Upper lobe of left lung (tissue), 6 donors: ENCODE results near the gene SLC6A3. TPM values are rescaled to one million over a fixed set of nuclear protein-coding genes. Genes with fewer than 3 reads are reported as not detected.

Source experiments
- ATAC-seq, 2 donors: fragments of 200-7000 bp; cut with Tn5 transposase; one replicate each; pipeline ENCODE4 v1.9.1; 2022; ENCODE audit warnings: mild to moderate bottlenecking in 2 of 2, moderate library complexity in 2 of 2; ENCODE audit not compliant: low FRiP score in 2 of 2
- DNase-seq, 2 donors: peaks; one replicate each; pipeline ENCODE4 v3.0.0-alpha.2; 2019 to 2020
- H3K27ac ChIP-seq, 4 donors: fragments of 200-600 bp; sonication (generic); one replicate each; pipeline ENCODE4 v1.5.1; 2016 to 2019
- H3K27me3 ChIP-seq, 4 donors: fragments of 200-600 bp; sonication (generic); one replicate each; pipeline ENCODE4 v1.5.1; 2017 to 2019
- H3K36me3 ChIP-seq, 4 donors: fragments of 200-600 bp; sonication (generic); one replicate each; pipeline ENCODE4 v1.5.1; 2016 to 2019
- H3K4me1 ChIP-seq, 4 donors: fragments of 200-600 bp; sonication (generic); one replicate each; pipeline ENCODE4 v1.5.1; 2018 to 2019
- H3K4me3 ChIP-seq, 4 donors: fragments of 200-600 bp; sonication (generic); one replicate each; pipeline ENCODE4 v1.5.1; 2017 to 2019; ENCODE audit warnings: mild to moderate bottlenecking in 2 of 4, moderate library complexity in 1 of 4
- H3K9me3 ChIP-seq, 4 donors: fragments of 200-600 bp; sonication (generic); one replicate each; pipeline ENCODE4 v1.5.1; 2018 to 2019
- EP300 ChIP-seq, 4 donors: sonication (generic); formaldehyde crosslinking; IDR thresholded peaks; one replicate each; pipeline ENCODE4 v1.5.1; 2017; ENCODE audit warnings: antibody characterized with exemption in 4 of 4, control low read depth in 2 of 4
- POLR2A ChIP-seq, 4 donors: fragments of 450-650 bp; IDR thresholded peaks; one replicate each; pipeline ENCODE4 v1.5.1; 2016 to 2017; ENCODE audit warnings: antibody characterized with exemption in 4 of 4, mild to moderate bottlenecking in 2 of 4
- POLR2AphosphoS5 ChIP-seq, 2 donors: sonication (generic); formaldehyde crosslinking; IDR thresholded peaks; one replicate each; pipeline ENCODE4 v1.5.1; 2017; ENCODE audit warnings: antibody characterized with exemption in 2 of 2
- WGBS, 2 donors: methylation state at CpG; one replicate each; pipeline ENCODE4 v1.1.5; 2017 to 2018; 5-methylcytosine and 5-hydroxymethylcytosine counted together
- total RNA-seq, 6 donors: library from RNA; depleted of rRNA in 4 of 6; stranded (reverse); fragments of >200 nt in 4 of 6; gene quantifications; one replicate each; pipeline versions ENCODE4 v1.1.0 to v1.2.1, GENCODE V29; 2016 to 2021
- TF ChIP-seq, protein P1 (sequence below), 6 experiments: fragments of 450-650 bp in 4 of 6; fragments of 200-600 bp in 2 of 6; sonication (generic) in 2 of 6; IDR thresholded peaks; one replicate each; pipeline ENCODE4 v1.5.1; 2016 to 2019; ENCODE audit warnings: antibody characterized with exemption in 6 of 6
- donor health status: DM: no; HTN: no; CAD: no; lungs with moderate emphysema.
- donor health status: DM: no; HTN: yes; CAD: no; lungs with severe emphysema.

Gene SLC6A3
- total RNA-seq, 6 donors from 2014 or later: 0.15 to 1.2 (median 0.36) TPM; not detected in 2

DNA sequence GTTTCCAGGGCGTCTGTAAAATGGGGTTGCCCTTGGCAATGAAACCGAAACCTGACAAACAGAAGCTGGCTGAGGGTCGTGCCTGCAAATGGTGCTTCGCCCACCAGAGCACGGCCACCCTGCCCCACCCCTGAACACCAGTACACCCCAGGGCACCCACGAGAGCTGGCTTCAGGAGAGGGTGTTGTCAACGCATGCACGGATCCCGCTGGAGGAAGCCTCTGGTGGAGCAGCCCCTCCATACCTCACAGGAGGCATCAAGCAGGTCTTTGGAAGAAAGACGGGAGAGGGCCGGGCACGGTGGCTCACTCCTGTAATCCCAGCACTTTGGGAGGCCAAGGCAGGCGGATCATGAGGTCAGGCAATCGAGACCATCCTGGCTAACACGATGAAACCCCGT lies 8.6 kb downstream of the SLC6A3 start:
- no peaks in the 10 kb centered on the region for H3K36me3 ChIP-seq
- H3K27me3 ChIP-seq: no peaks in the 10 kb centered on the region
- H3K27ac ChIP-seq: no peak overlapping the region
- no peaks in the 10 kb centered on the region for H3K9me3 ChIP-seq
- DNase-seq (peak in 1 of 2 donors; percentile 14), ATAC-seq (no peak)
- no peak overlapping the region for H3K4me3 ChIP-seq
- 88 to 90% methylated on average over 14 to 16 of the region's 16 CpGs for WGBS, 2 donors
- H3K4me1 ChIP-seq: no peaks in the 10 kb centered on the region
- TF ChIP-seq POLR2A (IDR thresholded peaks at IDR 0.05): no peak
- TF ChIP-seq, protein P1, sequence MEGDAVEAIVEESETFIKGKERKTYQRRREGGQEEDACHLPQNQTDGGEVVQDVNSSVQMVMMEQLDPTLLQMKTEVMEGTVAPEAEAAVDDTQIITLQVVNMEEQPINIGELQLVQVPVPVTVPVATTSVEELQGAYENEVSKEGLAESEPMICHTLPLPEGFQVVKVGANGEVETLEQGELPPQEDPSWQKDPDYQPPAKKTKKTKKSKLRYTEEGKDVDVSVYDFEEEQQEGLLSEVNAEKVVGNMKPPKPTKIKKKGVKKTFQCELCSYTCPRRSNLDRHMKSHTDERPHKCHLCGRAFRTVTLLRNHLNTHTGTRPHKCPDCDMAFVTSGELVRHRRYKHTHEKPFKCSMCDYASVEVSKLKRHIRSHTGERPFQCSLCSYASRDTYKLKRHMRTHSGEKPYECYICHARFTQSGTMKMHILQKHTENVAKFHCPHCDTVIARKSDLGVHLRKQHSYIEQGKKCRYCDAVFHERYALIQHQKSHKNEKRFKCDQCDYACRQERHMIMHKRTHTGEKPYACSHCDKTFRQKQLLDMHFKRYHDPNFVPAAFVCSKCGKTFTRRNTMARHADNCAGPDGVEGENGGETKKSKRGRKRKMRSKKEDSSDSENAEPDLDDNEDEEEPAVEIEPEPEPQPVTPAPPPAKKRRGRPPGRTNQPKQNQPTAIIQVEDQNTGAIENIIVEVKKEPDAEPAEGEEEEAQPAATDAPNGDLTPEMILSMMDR (IDR thresholded peaks at IDR 0.05): no peak
- TF ChIP-seq POLR2AphosphoS5 (IDR thresholded peaks at IDR 0.05): no peak
- no peak for TF ChIP-seq EP300 (IDR thresholded peaks at IDR 0.05)

DNA sequence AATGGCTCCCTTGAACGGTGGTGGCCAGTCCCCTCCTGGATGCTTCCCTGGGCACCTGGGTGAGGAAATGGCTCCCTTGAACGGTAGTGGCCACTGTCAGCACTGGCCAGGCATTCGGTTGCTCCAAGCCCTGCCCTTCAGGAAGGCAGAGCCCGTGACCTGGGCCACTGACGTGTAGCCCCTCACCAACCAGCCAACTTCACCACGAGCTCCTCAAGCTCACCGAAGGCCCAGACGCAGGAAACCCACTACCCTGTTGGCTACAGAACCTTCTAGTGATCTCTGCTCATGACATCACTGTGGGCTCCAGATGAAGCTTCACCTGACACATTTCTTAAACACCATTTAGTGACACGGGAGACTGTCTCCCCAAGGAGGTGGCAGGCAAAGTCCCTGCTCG lies 9.2 kb downstream of the SLC6A3 start:
- no peak for ATAC-seq
- DNase-seq: no peak
- 78 to 81% methylated on average over 8 of the region's 10 CpGs for WGBS, 2 donors
- no peak overlapping the region for H3K27ac ChIP-seq
- no peaks in the 10 kb centered on the region for H3K36me3 ChIP-seq
- H3K9me3 ChIP-seq: peaks cover 0 to 2% (median 0%) of the 10 kb centered on the region in 4 donors
- no peaks in the 10 kb centered on the region for H3K27me3 ChIP-seq
- H3K4me1 ChIP-seq: no peaks in the 10 kb centered on the region
- TF ChIP-seq POLR2AphosphoS5 (IDR thresholded peaks at IDR 0.05): no peak
- TF ChIP-seq, protein P1 (IDR thresholded peaks at IDR 0.05): no peak
- no peak for TF ChIP-seq EP300 (IDR thresholded peaks at IDR 0.05)
- TF ChIP-seq POLR2A (IDR thresholded peaks at IDR 0.05): no peak
- H3K4me3 ChIP-seq: no peak overlapping the region

GRCh38 chr5:1435369-1435768 lies 9.9 kb downstream of the SLC6A3 start:
- no peaks in the 10 kb centered on the region for H3K36me3 ChIP-seq
- H3K27me3 ChIP-seq: no peaks in the 10 kb centered on the region
- 85 to 92% methylated on average over 2 of the region's 2 CpGs for WGBS, 2 donors
- H3K9me3 ChIP-seq: peaks cover 0 to 3% (median 0%) of the 10 kb centered on the region in 4 donors
- no peak overlapping the region for H3K27ac ChIP-seq
- H3K4me1 ChIP-seq: no peaks in the 10 kb centered on the region
- ATAC-seq: no peak
- peak in 1 of 2 donors; percentile 12 for DNase-seq
- TF ChIP-seq EP300 (IDR thresholded peaks at IDR 0.05): no peak
- TF ChIP-seq POLR2AphosphoS5 (IDR thresholded peaks at IDR 0.05): no peak
- no peak overlapping the region for H3K4me3 ChIP-seq

GRCh38 chr5:1432296-1432695 lies 12.9 kb downstream of the SLC6A3 start:
- ATAC-seq (no peak), DNase-seq (peak in 1 of 2 donors; percentile 15)
- H3K4me3 ChIP-seq: no peak overlapping the region
- no peaks in the 10 kb centered on the region for H3K36me3 ChIP-seq
- H3K9me3 ChIP-seq: peaks cover 10 to 31% (median 22%) of the 10 kb centered on the region in 4 donors
- no peaks in the 10 kb centered on the region for H3K27me3 ChIP-seq
- H3K27ac ChIP-seq: no peak overlapping the region
- H3K4me1 ChIP-seq: no peaks in the 10 kb centered on the region
- TF ChIP-seq, protein P1 (IDR thresholded peaks at IDR 0.05): no peak
- no peak for TF ChIP-seq POLR2AphosphoS5 (IDR thresholded peaks at IDR 0.05)
- no peak for TF ChIP-seq EP300 (IDR thresholded peaks at IDR 0.05)
- TF ChIP-seq POLR2A (IDR thresholded peaks at IDR 0.05): no peak
- WGBS, 2 donors: 86 to 94% methylated on average over 8 to 15 of the region's 15 CpGs

DNA sequence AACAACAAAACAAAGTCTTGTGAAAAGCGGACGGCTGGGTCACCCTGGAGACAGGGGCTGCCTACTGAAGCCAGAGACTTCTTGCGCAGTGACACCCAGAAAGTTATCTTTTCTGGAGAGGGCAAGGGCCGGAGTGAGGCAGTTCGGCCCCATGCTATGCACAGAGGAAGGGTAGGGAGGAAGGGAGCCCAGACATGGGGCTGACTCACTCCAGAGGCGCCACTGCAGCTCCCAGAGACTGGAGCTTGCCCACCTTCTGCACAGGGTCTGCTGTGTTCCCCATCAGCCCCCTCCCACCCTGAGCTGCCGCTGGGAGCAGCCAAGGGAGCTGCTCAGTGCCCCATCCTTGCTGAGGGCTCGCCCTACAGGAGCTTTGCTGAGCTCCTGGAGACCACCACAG lies 13.3 kb downstream of the SLC6A3 start:
- Histone ChIP-seq H3K9me3 (peaks cover 10 to 35% (median 24%) of the 10 kb centered on the region in 4 donors), H3K4me3 (no peak overlapping the region), H3K27ac (no peak overlapping the region), H3K36me3 (no peaks in the 10 kb centered on the region), H3K27me3 (no peaks in the 10 kb centered on the region), H3K4me1 (no peaks in the 10 kb centered on the region)
- DNase-seq (no peak), ATAC-seq (peak in 1 of 2 donors; percentile 31)
- WGBS, 2 donors: 84 to 90% methylated on average over 5 to 8 of the region's 8 CpGs
- TF ChIP-seq, protein P1 (IDR thresholded peaks at IDR 0.05): no peak
- no peak for TF ChIP-seq POLR2A (IDR thresholded peaks at IDR 0.05)
- TF ChIP-seq POLR2AphosphoS5 (IDR thresholded peaks at IDR 0.05): no peak
- no peak for TF ChIP-seq EP300 (IDR thresholded peaks at IDR 0.05)
